Measurements from ENCODE around the gene NOTCH4.
A peak's percentile ranks its signal among the peaks of the same experiment; 100 is the strongest.
"Not testable (repeated sequence)": the region's sequence is repeated elsewhere in the genome, so short reads cannot be mapped to it uniquely, and the experiment has no call there.

The NOTCH4 gene

GRCh38 chr6:32223258-32224235, at the start of gene NOTCH4:
Gene NOTCH4 (minus strand): TSS chr6:32224067. CDS start chr6:32223928, 139 bp downstream.
- DNase-seq = no peak

GRCh38 chr6:32271429-32271828, 47.6 kb upstream of the NOTCH4 start:
- DNase-seq = no peak

- not testable (repeated sequence) for DNase-seq
These were observed 44.6 kb upstream of the NOTCH4 start for GRCh38 chr6:32268459-32268858.

- DNase-seq = no peak
These were observed 43.2 kb upstream of the NOTCH4 start for GRCh38 chr6:32267035-32267434.

GRCh38 chr6:32257262-32257661, 33.4 kb upstream of the NOTCH4 start:
- not testable (repeated sequence) for DNase-seq

- peak; percentile 60 for DNase-seq
These were observed 31.6 kb upstream of the NOTCH4 start for GRCh38 chr6:32255199-32256153.

GRCh38 chr6:32254761-32255198, 30.9 kb upstream of the NOTCH4 start:
- DNase-seq = peak; percentile 39

- no peak for DNase-seq
These were observed 28.6 kb upstream of the NOTCH4 start for GRCh38 chr6:32252331-32253009.

GRCh38 chr6:32249262-32249661, 25.4 kb upstream of the NOTCH4 start:
- no peak for DNase-seq

GRCh38 chr6:32247401-32247800, 23.5 kb upstream of the NOTCH4 start:
- DNase-seq = no peak

GRCh38 chr6:32244946-32245398, 21.1 kb upstream of the NOTCH4 start:
- DNase-seq = peak; percentile 18

GRCh38 chr6:32244270-32244669, 20.4 kb upstream of the NOTCH4 start:
- DNase-seq = no peak

- DNase-seq = not testable (repeated sequence)
These were observed 18.5 kb upstream of the NOTCH4 start for GRCh38 chr6:32242318-32242813.

GRCh38 chr6:32240686-32241085, 16.8 kb upstream of the NOTCH4 start:
- DNase-seq = no peak

GRCh38 chr6:32239462-32239861, 15.6 kb upstream of the NOTCH4 start:
- DNase-seq = no peak

GRCh38 chr6:32234934-32235333, 11.1 kb upstream of the NOTCH4 start:
- DNase-seq = no peak

GRCh38 chr6:32226434-32226833, 2.6 kb upstream of the NOTCH4 start:
- DNase-seq = no peak

GRCh38 chr6:32224696-32225095, 829 bp upstream of the NOTCH4 start:
- DNase-seq = no peak

- no peak for DNase-seq
These were observed 1.3 kb downstream of the NOTCH4 start for GRCh38 chr6:32222333-32223230.

GRCh38 chr6:32220021-32220420, 3.8 kb downstream of the NOTCH4 start:
- DNase-seq = no peak

GRCh38 chr6:32218167-32218566, 5.7 kb downstream of the NOTCH4 start:
- DNase-seq = no peak

Measured in DMS79 (cell line).